HG02981 (cell line): ENCODE data around the gene VWF.
"Not testable (repeated sequence)": the region's sequence is repeated elsewhere in the genome, so short reads cannot be mapped to it uniquely, and the experiment has no call there.

ENCODE experiments used
- ATAC-seq: cut with Tn5 transposase; IDR thresholded peaks from one replicate; pipeline ENCODE4 v1.9.1; 2021; ENCODE audit warnings: mild to moderate bottlenecking, moderate library complexity; ENCODE audit not compliant: unreplicated experiment

Gene VWF

GRCh38 chr12:6146509-6146908 lies 22.0 kb upstream of the VWF start:
- ATAC-seq, result no peak

GRCh38 chr12:6145564-6145963 lies 21.1 kb upstream of the VWF start:
- no peak for ATAC-seq

- ATAC-seq, result no peak
Measured at GRCh38 chr12:6143303-6143675, 18.8 kb upstream of the VWF start.

GRCh38 chr12:6142368-6143302 lies 18.2 kb upstream of the VWF start:
- ATAC-seq, result not testable (repeated sequence)

- ATAC-seq, result not testable (repeated sequence)
Measured at GRCh38 chr12:6141731-6142367, 17.4 kb upstream of the VWF start.

- no peak for ATAC-seq
Measured at GRCh38 chr12:6140651-6141447, 16.4 kb upstream of the VWF start.

GRCh38 chr12:6135071-6135470 lies 10.6 kb upstream of the VWF start:
- no peak for ATAC-seq

- ATAC-seq, result no peak
Measured at GRCh38 chr12:6133642-6134041, 9.2 kb upstream of the VWF start.

- ATAC-seq, result no peak
Measured at GRCh38 chr12:6132496-6132895, 8.0 kb upstream of the VWF start.

GRCh38 chr12:6125310-6125608 lies 789 bp upstream of the VWF start:
- no peak for ATAC-seq

GRCh38 chr12:6123258-6123657 lies 1.2 kb downstream of the VWF start:
- ATAC-seq, result no peak

GRCh38 chr12:6122201-6122600 lies 2.3 kb downstream of the VWF start:
- ATAC-seq, result no peak

GRCh38 chr12:6120796-6121473 lies 3.5 kb downstream of the VWF start:
- ATAC-seq, result no peak

GRCh38 chr12:6118891-6119568 lies 5.4 kb downstream of the VWF start:
- no peak for ATAC-seq

GRCh38 chr12:6116471-6117021 lies 7.9 kb downstream of the VWF start:
- ATAC-seq, result no peak

- no peak for ATAC-seq
Measured at GRCh38 chr12:6115389-6115788, 9.1 kb downstream of the VWF start.

- ATAC-seq, result no peak
Measured at GRCh38 chr12:6114476-6114870, 10.0 kb downstream of the VWF start.

- ATAC-seq, result no peak
Measured at GRCh38 chr12:6113691-6114475, 10.6 kb downstream of the VWF start.

- no peak for ATAC-seq
Measured at GRCh38 chr12:6112004-6112403, 12.5 kb downstream of the VWF start.

GRCh38 chr12:6110006-6110405 lies 14.5 kb downstream of the VWF start:
- no peak for ATAC-seq
